ENCODE measurements around the gene TRAF3.

The TRAF3 gene

GRCh38 chr14:102883089-102883541 lies 105.9 kb downstream of the TRAF3 start:
- H2AFZ ChIP-seq (ENCODE audit: low read depth, low read length) = no peak overlapping the region
- H3K9ac ChIP-seq (ENCODE audit: low read depth, low read length) = no peak overlapping the region
- no peak for ATAC-seq (ENCODE audit: insufficient read depth, low read depth)
- H3K79me2 ChIP-seq (ENCODE audit: insufficient read depth, low read length) = no peaks in the 10 kb centered on the region
- TF ChIP-seq EZH2 (IDR thresholded peaks at IDR 0.05; ENCODE audit: borderline replicate concordance, low read depth, low read length, severe bottlenecking) (no peak), CTCF (IDR thresholded peaks at IDR 0.05; ENCODE audit: borderline replicate concordance, extremely low read depth, low read length, poor library complexity, severe bottlenecking) (no peak)
- no peak for DNase-seq
- no peaks in the 10 kb centered on the region for H4K20me1 ChIP-seq (ENCODE audit: insufficient read depth, low read length)
- no peak overlapping the region for H3K27ac ChIP-seq (ENCODE audit: low read length)
- no peak overlapping the region for H3K4me3 ChIP-seq (ENCODE audit: low read depth in 1 of 2, low read length in 2 of 2)
- no peak overlapping the region for H3K4me2 ChIP-seq (ENCODE audit: insufficient read depth, low read length)
- H3K36me3 ChIP-seq (ENCODE audit: insufficient read depth, low read length) = peaks cover 64% of the 10 kb centered on the region
- no peaks in the 10 kb centered on the region for H3K9me3 ChIP-seq (ENCODE audit: insufficient read depth, low read length, severe bottlenecking)
- no peaks in the 10 kb centered on the region for H3K27me3 ChIP-seq (ENCODE audit: insufficient read depth, low read length, poor library complexity)
- no peaks in the 10 kb centered on the region for H3K4me1 ChIP-seq (ENCODE audit: insufficient read depth, low read length)

GRCh38 chr14:102883554-102883953 lies 106.3 kb downstream of the TRAF3 start:
- H3K4me2 ChIP-seq (ENCODE audit: insufficient read depth, low read length) = no peak overlapping the region
- no peaks in the 10 kb centered on the region for H4K20me1 ChIP-seq (ENCODE audit: insufficient read depth, low read length)
- no peaks in the 10 kb centered on the region for H3K9me3 ChIP-seq (ENCODE audit: insufficient read depth, low read length, severe bottlenecking)
- ATAC-seq (ENCODE audit: insufficient read depth, low read depth) (no peak), DNase-seq (no peak)
- H3K27me3 ChIP-seq (ENCODE audit: insufficient read depth, low read length, poor library complexity) = no peaks in the 10 kb centered on the region
- H3K9ac ChIP-seq (ENCODE audit: low read depth, low read length) = no peak overlapping the region
- peaks cover 64% of the 10 kb centered on the region for H3K36me3 ChIP-seq (ENCODE audit: insufficient read depth, low read length)
- no peaks in the 10 kb centered on the region for H3K79me2 ChIP-seq (ENCODE audit: insufficient read depth, low read length)
- no peaks in the 10 kb centered on the region for H3K4me1 ChIP-seq (ENCODE audit: insufficient read depth, low read length)
- no peak overlapping the region for H3K4me3 ChIP-seq (ENCODE audit: low read depth in 1 of 2, low read length in 2 of 2)
- no peak overlapping the region for H3K27ac ChIP-seq (ENCODE audit: low read length)
- TF ChIP-seq EZH2 (IDR thresholded peaks at IDR 0.05; ENCODE audit: borderline replicate concordance, low read depth, low read length, severe bottlenecking) = no peak
- no peak for TF ChIP-seq CTCF (IDR thresholded peaks at IDR 0.05; ENCODE audit: borderline replicate concordance, extremely low read depth, low read length, poor library complexity, severe bottlenecking)
- H2AFZ ChIP-seq (ENCODE audit: low read depth, low read length) = no peak overlapping the region

GRCh38 chr14:102885737-102886447 lies 108.6 kb downstream of the TRAF3 start:
- Histone ChIP-seq H2AFZ (ENCODE audit: low read depth, low read length) (no peak overlapping the region), H3K4me2 (ENCODE audit: insufficient read depth, low read length) (no peak overlapping the region), H3K36me3 (ENCODE audit: insufficient read depth, low read length) (peaks cover 66% of the 10 kb centered on the region), H3K27ac (ENCODE audit: low read length) (no peak overlapping the region), H3K27me3 (ENCODE audit: insufficient read depth, low read length, poor library complexity) (no peaks in the 10 kb centered on the region), H3K9me3 (ENCODE audit: insufficient read depth, low read length, severe bottlenecking) (no peaks in the 10 kb centered on the region), H4K20me1 (ENCODE audit: insufficient read depth, low read length) (no peaks in the 10 kb centered on the region), H3K79me2 (ENCODE audit: insufficient read depth, low read length) (no peaks in the 10 kb centered on the region), H3K4me3 (ENCODE audit: low read depth in 1 of 2, low read length in 2 of 2) (no peak overlapping the region), H3K9ac (ENCODE audit: low read depth, low read length) (no peak overlapping the region), H3K4me1 (ENCODE audit: insufficient read depth, low read length) (no peaks in the 10 kb centered on the region)
- ATAC-seq (ENCODE audit: insufficient read depth, low read depth) = no peak
- no peak for DNase-seq
- TF ChIP-seq CTCF (IDR thresholded peaks at IDR 0.05; ENCODE audit: borderline replicate concordance, extremely low read depth, low read length, poor library complexity, severe bottlenecking) = no peak
- TF ChIP-seq EZH2 (IDR thresholded peaks at IDR 0.05; ENCODE audit: borderline replicate concordance, low read depth, low read length, severe bottlenecking) = no peak

All from DND-41 (cell line).